Hepatocyte (in vitro differentiated cells): Measurements from ENCODE around the gene ST3GAL2.

Experiments used
- CTCF ChIP-seq: fragments of 200-600 bp; sonication (generic); IDR thresholded peaks from 2 replicates; pipeline ENCODE4 v1.5.1; 2016; ENCODE audit warnings: antibody characterized with exemption, mild to moderate bottlenecking; ENCODE audit not compliant: poor library complexity
- EZH2 ChIP-seq: fragments of 200-600 bp; sonication (generic); IDR thresholded peaks from 2 replicates; pipeline ENCODE4 v1.6.1; 2016; ENCODE audit warnings: antibody characterized with exemption, mild to moderate bottlenecking, borderline replicate concordance
- EZH2phosphoT487 ChIP-seq: fragments of 200-600 bp; sonication (generic); IDR thresholded peaks from one replicate; pipeline ENCODE4 v1.6.1; 2018; ENCODE audit warnings: antibody characterized with exemption, mild to moderate bottlenecking, low read depth, moderate library complexity; ENCODE audit not compliant: unreplicated experiment, severe bottlenecking

- no peak for TF ChIP-seq CTCF
- no peak for TF ChIP-seq EZH2
- no peak for TF ChIP-seq EZH2phosphoT487
These were observed 47.5 kb downstream of the ST3GAL2 start for GRCh38 chr16:70391446-70391845.
